ENCODE results near the gene GSG1L.

GSG1L gene

DNA sequence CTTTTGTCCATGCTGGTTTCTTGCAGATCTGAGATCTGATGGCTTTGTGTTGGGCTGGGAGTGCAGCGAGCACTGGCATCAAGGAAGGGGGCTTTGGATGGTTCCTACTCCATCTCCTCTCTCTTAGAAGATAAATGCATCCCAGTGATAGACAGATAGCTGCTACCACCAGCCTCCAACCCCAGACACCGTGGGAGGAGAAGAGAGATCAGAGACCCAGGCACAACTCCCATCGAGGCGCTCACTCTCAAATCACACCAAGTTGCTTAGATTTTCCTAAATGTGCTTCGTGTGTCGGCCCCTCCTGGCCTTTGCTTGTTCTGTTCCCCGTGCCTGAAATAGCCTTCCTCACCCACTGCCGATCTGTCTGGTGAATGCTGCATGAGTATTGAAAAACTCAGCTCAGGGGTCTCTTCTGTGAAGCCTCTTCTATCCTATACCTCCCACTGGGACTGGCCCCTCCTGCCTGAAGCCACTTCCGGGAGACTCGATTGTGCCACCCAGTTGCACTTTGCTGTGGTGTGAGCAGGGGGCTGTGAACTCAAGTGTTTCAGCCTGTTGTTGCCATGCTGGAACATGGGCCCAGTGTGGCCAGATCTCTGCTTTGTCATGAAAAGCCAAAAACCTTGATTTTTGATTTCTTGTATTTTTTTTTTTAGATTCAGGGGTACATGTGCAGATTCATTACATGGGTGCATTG, 242.7 kb downstream of the GSG1L start:
- TF ChIP-seq, protein P1, sequence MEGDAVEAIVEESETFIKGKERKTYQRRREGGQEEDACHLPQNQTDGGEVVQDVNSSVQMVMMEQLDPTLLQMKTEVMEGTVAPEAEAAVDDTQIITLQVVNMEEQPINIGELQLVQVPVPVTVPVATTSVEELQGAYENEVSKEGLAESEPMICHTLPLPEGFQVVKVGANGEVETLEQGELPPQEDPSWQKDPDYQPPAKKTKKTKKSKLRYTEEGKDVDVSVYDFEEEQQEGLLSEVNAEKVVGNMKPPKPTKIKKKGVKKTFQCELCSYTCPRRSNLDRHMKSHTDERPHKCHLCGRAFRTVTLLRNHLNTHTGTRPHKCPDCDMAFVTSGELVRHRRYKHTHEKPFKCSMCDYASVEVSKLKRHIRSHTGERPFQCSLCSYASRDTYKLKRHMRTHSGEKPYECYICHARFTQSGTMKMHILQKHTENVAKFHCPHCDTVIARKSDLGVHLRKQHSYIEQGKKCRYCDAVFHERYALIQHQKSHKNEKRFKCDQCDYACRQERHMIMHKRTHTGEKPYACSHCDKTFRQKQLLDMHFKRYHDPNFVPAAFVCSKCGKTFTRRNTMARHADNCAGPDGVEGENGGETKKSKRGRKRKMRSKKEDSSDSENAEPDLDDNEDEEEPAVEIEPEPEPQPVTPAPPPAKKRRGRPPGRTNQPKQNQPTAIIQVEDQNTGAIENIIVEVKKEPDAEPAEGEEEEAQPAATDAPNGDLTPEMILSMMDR (IDR thresholded peaks at IDR 0.05; ENCODE audit: insufficient read depth, low read length, poor library complexity, severe bottlenecking): no peak
- no peak for DNase-seq (ENCODE audit: extremely low read depth, insufficient read length)
- no peaks in the 10 kb centered on the region for H3K36me3 ChIP-seq (ENCODE audit: control insufficient read depth, insufficient read depth, low read length)
- H3K27me3 ChIP-seq (replicated peaks; ENCODE audit: control insufficient read depth, insufficient read depth, low read length): no peaks in the 10 kb centered on the region; the same call in 1 of the 2 replicates
- H3K4me3 ChIP-seq (replicated peaks; ENCODE audit: low read depth, low read length): no peak overlapping the region

DNA sequence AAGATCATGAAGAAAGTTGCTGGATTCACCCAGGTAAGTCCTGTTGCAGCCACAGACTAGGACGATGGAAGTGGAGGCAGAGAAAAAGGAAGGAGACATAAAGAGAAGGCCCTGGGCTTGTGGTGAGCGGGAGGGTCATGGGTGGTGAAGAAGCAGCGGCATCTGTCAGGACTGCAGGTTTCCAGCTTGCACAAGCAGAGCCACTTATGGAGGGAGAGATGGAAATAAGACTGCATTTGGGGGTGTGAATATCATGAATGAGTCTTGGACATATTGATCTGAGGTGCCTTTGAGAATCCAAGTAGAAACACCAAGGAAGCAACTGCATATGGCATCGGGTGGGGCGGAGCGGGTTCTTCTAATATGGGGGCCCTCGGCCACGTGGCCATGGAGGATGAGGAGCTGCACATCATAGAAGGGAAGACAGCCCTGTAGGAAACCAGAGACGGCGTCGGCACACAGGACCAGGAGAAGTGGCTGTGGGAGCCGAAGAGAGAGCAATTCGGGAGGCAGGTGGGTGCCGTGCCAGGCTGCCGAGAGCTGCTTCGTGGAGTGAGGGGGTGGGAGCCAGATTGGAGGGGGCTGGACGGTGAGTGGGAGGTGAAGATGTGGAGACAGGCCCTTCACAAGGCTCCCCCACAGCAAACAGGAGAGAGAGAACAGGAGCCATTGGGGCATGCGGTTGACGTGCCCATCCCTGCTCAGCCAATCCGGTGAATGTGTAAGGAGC, 243.5 kb downstream of the GSG1L start:
- H3K4me3 ChIP-seq (replicated peaks; ENCODE audit: low read depth, low read length): no peak overlapping the region
- TF ChIP-seq, protein P1 (IDR thresholded peaks at IDR 0.05; ENCODE audit: insufficient read depth, low read length, poor library complexity, severe bottlenecking): no peak
- no peaks in the 10 kb centered on the region for H3K36me3 ChIP-seq (ENCODE audit: control insufficient read depth, insufficient read depth, low read length)
- H3K27me3 ChIP-seq (replicated peaks; ENCODE audit: control insufficient read depth, insufficient read depth, low read length): no peaks in the 10 kb centered on the region; the same call in 1 of the 2 replicates
- DNase-seq (ENCODE audit: extremely low read depth, insufficient read length): no peak

GRCh38 chr16:27819356-27819755, 244.2 kb downstream of the GSG1L start:
- H3K27me3 ChIP-seq (replicated peaks; ENCODE audit: control insufficient read depth, insufficient read depth, low read length): no peaks in the 10 kb centered on the region; the same call in 1 of the 2 replicates
- no peaks in the 10 kb centered on the region for H3K36me3 ChIP-seq (ENCODE audit: control insufficient read depth, insufficient read depth, low read length)
- TF ChIP-seq, protein P1 (IDR thresholded peaks at IDR 0.05; ENCODE audit: insufficient read depth, low read length, poor library complexity, severe bottlenecking): no peak
- no peak for DNase-seq (ENCODE audit: extremely low read depth, insufficient read length)
- no peak overlapping the region for H3K4me3 ChIP-seq (replicated peaks; ENCODE audit: low read depth, low read length)

DNA sequence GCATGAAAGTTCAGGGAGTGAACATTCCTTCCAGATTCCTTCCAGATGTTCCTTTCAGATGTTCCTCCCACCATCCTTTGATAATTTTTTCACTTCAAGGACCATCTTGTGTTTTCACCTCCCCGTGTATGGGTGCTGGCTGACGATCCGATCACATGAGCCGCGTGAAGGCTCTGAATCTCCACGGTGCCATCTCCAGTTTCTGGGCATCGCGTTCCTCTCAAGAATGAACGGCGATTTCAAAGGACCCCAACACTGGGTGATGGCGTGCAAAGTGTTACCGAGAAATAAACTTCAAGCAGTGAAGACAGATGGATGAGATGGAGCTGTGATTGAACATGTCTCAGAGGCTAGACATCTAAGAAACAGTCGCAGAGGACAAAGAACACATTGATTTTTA, 245.3 kb downstream of the GSG1L start:
- TF ChIP-seq, protein P1 (IDR thresholded peaks at IDR 0.05; ENCODE audit: insufficient read depth, low read length, poor library complexity, severe bottlenecking): no peak
- no peaks in the 10 kb centered on the region; the same call in 1 of the 2 replicates for H3K27me3 ChIP-seq (replicated peaks; ENCODE audit: control insufficient read depth, insufficient read depth, low read length)
- H3K36me3 ChIP-seq (ENCODE audit: control insufficient read depth, insufficient read depth, low read length): no peaks in the 10 kb centered on the region
- DNase-seq (ENCODE audit: extremely low read depth, insufficient read length): no peak
- H3K4me3 ChIP-seq (replicated peaks; ENCODE audit: low read depth, low read length): no peak overlapping the region

- H3K4me3 ChIP-seq (replicated peaks; ENCODE audit: low read depth, low read length): no peak overlapping the region
- H3K27me3 ChIP-seq (replicated peaks; ENCODE audit: control insufficient read depth, insufficient read depth, low read length): no peaks in the 10 kb centered on the region; the same call in 1 of the 2 replicates
- TF ChIP-seq, protein P1 (IDR thresholded peaks at IDR 0.05; ENCODE audit: insufficient read depth, low read length, poor library complexity, severe bottlenecking): no peak
These were observed 246.5 kb downstream of the GSG1L start for GRCh38 chr16:27817038-27817437.

More at GRCh38 chr16:27817038-27817437, 246.5 kb downstream of the GSG1L start:
- no peaks in the 10 kb centered on the region for H3K36me3 ChIP-seq (ENCODE audit: control insufficient read depth, insufficient read depth, low read length)
- DNase-seq (ENCODE audit: extremely low read depth, insufficient read length): no peak
